ENCODE results near the gene SS18L1.

SS18L1 gene

DNA sequence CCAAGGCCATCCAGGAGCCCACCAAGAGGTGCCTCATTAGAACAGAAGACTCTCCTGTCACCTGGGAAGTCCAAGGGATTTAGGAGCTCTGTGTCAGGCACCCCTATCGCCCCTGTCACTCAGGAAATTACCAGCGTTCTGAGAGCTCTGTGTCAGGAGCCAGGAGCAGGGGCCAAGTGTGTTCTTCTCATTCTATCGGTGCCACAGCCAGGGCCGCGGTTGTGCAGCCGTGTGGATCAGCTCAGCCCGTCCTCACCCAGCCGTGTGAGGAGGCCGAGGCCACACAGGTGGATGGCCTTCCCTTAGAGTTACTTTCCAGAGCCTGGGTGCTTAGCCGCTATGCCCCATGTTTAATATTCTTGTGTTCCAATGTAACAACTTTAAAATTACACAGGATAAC, 49.1 kb downstream of the SS18L1 start:
- TF ChIP-seq GABPA (IDR thresholded peaks at IDR 0.05; ENCODE audit: low read depth), result no peak
- TF ChIP-seq, protein P1, sequence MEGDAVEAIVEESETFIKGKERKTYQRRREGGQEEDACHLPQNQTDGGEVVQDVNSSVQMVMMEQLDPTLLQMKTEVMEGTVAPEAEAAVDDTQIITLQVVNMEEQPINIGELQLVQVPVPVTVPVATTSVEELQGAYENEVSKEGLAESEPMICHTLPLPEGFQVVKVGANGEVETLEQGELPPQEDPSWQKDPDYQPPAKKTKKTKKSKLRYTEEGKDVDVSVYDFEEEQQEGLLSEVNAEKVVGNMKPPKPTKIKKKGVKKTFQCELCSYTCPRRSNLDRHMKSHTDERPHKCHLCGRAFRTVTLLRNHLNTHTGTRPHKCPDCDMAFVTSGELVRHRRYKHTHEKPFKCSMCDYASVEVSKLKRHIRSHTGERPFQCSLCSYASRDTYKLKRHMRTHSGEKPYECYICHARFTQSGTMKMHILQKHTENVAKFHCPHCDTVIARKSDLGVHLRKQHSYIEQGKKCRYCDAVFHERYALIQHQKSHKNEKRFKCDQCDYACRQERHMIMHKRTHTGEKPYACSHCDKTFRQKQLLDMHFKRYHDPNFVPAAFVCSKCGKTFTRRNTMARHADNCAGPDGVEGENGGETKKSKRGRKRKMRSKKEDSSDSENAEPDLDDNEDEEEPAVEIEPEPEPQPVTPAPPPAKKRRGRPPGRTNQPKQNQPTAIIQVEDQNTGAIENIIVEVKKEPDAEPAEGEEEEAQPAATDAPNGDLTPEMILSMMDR (IDR thresholded peaks at IDR 0.05; ENCODE audit: insufficient read depth, low read length), result no peak
- no peak for TF ChIP-seq SPI1 (IDR thresholded peaks at IDR 0.05; ENCODE audit: borderline replicate concordance, low read depth)
- TF ChIP-seq, protein P2, sequence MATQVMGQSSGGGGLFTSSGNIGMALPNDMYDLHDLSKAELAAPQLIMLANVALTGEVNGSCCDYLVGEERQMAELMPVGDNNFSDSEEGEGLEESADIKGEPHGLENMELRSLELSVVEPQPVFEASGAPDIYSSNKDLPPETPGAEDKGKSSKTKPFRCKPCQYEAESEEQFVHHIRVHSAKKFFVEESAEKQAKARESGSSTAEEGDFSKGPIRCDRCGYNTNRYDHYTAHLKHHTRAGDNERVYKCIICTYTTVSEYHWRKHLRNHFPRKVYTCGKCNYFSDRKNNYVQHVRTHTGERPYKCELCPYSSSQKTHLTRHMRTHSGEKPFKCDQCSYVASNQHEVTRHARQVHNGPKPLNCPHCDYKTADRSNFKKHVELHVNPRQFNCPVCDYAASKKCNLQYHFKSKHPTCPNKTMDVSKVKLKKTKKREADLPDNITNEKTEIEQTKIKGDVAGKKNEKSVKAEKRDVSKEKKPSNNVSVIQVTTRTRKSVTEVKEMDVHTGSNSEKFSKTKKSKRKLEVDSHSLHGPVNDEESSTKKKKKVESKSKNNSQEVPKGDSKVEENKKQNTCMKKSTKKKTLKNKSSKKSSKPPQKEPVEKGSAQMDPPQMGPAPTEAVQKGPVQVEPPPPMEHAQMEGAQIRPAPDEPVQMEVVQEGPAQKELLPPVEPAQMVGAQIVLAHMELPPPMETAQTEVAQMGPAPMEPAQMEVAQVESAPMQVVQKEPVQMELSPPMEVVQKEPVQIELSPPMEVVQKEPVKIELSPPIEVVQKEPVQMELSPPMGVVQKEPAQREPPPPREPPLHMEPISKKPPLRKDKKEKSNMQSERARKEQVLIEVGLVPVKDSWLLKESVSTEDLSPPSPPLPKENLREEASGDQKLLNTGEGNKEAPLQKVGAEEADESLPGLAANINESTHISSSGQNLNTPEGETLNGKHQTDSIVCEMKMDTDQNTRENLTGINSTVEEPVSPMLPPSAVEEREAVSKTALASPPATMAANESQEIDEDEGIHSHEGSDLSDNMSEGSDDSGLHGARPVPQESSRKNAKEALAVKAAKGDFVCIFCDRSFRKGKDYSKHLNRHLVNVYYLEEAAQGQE (IDR thresholded peaks at IDR 0.05; ENCODE audit: insufficient replicate concordance, low read depth), result no peak
- TF ChIP-seq POLR2AphosphoS5 (IDR thresholded peaks at IDR 0.05; ENCODE audit: low read depth), result no peak
- Histone ChIP-seq H3K4me3 (replicated peaks; ENCODE audit: insufficient read depth, low read length) (no peak overlapping the region), H3K27me3 (ENCODE audit: insufficient read depth, poor library complexity, severe bottlenecking) (no peaks in the 10 kb centered on the region), H3K27ac (replicated peaks) (no peak overlapping the region)
- DNase-seq (ENCODE audit: low read depth in 1 of 2, low spot score in 1 of 2), result no peak

DNA sequence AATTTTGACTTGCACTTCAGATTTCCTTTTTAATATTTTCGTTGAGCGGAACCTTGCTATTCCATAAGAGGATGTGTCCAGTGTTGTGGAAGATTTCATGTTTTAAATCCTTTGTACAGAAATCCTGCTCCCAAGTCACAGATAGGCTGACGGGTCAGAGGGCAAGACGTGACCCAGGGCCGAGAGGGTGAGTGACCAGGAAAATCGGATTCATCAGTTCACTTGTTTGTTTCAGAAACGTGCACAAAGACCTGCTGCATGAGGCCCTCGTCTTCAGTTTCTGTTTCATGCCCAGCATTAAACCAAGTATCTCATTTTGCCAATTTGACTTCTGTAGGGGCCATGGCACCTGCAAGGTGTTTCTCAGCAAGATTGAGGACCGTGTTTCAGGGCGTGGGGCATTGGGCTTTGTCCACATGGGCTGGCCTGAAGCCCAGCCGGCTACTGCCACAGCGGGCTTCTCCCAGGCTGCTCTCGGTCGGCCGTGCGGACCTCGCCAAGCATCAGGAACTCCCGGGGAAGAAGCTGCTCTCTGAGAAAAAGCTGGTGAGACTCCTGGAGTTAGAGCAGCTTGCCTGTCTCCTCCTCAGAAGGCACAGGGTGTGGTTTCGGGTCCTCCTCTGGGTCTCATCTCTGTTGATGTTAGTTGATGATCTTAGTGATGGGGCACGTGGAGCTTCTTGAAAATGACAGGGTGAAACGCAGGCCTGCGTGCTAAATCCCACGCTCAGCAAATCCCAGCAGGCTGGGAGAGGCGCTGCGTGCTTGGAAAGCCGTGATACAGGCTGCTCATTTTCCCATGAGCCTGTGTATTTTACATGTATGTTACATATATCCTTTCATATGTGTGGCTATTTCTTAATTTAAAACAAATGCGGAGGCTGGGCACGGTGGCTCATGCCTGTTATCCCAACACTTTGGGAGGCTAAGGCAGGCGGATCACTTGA, 49.8 kb downstream of the SS18L1 start:
- Histone ChIP-seq H3K4me3 (replicated peaks; ENCODE audit: insufficient read depth, low read length) (no peak overlapping the region), H3K27me3 (ENCODE audit: insufficient read depth, poor library complexity, severe bottlenecking) (no peaks in the 10 kb centered on the region), H3K27ac (replicated peaks) (no peak overlapping the region)
- no peak for DNase-seq (ENCODE audit: low read depth in 1 of 2, low spot score in 1 of 2)
- TF ChIP-seq, protein P1 (IDR thresholded peaks at IDR 0.05; ENCODE audit: insufficient read depth, low read length), result no peak

GRCh38 chr20:62195075-62195405, 51.5 kb downstream of the SS18L1 start:
- no peak for TF ChIP-seq SPI1 (IDR thresholded peaks at IDR 0.05; ENCODE audit: borderline replicate concordance, low read depth)
- TF ChIP-seq POLR2AphosphoS5 (IDR thresholded peaks at IDR 0.05; ENCODE audit: low read depth), result no peak
- TF ChIP-seq, protein P1 (IDR thresholded peaks at IDR 0.05; ENCODE audit: insufficient read depth, low read length), result no peak
- TF ChIP-seq, protein P2 (IDR thresholded peaks at IDR 0.05; ENCODE audit: insufficient replicate concordance, low read depth), result no peak
- no peak overlapping the region for H3K4me3 ChIP-seq (replicated peaks; ENCODE audit: insufficient read depth, low read length)
- H3K27ac ChIP-seq (replicated peaks), result no peak overlapping the region
- H3K27me3 ChIP-seq (ENCODE audit: insufficient read depth, poor library complexity, severe bottlenecking), result no peaks in the 10 kb centered on the region
- DNase-seq (ENCODE audit: low read depth in 1 of 2, low spot score in 1 of 2), result no peak

DNA sequence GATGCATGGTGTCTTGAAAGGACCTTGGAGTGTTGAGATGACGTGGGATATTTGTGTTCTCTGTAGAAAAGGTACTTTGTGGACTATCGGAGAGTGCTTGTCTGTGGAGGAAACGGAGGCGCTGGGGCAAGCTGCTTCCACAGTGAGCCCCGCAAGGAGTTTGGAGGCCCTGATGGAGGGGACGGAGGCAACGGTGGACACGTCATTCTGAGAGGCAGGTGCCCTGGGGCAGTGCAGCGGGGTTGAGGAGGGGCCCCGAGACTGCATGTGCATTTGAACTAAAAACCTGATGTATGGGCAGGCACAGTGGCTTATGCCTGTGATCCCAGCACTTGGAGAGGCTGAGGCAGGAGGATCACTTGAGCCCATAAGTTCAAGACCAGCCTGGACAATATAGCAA, 52.2 kb downstream of the SS18L1 start:
- H3K27me3 ChIP-seq (ENCODE audit: insufficient read depth, poor library complexity, severe bottlenecking), result no peaks in the 10 kb centered on the region
- no peak overlapping the region for H3K4me3 ChIP-seq (replicated peaks; ENCODE audit: insufficient read depth, low read length)
- DNase-seq (ENCODE audit: low read depth in 1 of 2, low spot score in 1 of 2), result no peak
- TF ChIP-seq SPI1 (IDR thresholded peaks at IDR 0.05; ENCODE audit: borderline replicate concordance, low read depth), result no peak
- TF ChIP-seq POLR2AphosphoS5 (IDR thresholded peaks at IDR 0.05; ENCODE audit: low read depth), result no peak
- TF ChIP-seq, protein P1 (IDR thresholded peaks at IDR 0.05; ENCODE audit: insufficient read depth, low read length), result no peak
- TF ChIP-seq GABPA (IDR thresholded peaks at IDR 0.05; ENCODE audit: low read depth), result no peak
- TF ChIP-seq, protein P2 (IDR thresholded peaks at IDR 0.05; ENCODE audit: insufficient replicate concordance, low read depth), result no peak
- H3K27ac ChIP-seq (replicated peaks), result no peak overlapping the region
